NCI-H2107 treated with DMSO at 0.1 percent for 48 hours (cell line): ENCODE data around the gene CEP350.

ENCODE experiments used
- DNase-seq: peaks from one replicate; lab custom pipeline; 2025; ENCODE audit not compliant: unreplicated experiment; lab: John Stamatoyannopoulos, UW

CEP350 gene

GRCh38 chr1:179954493-179955286 is at the start of gene CEP350:
Gene CEP350, plus strand, starts transcription at chr1:179954810. Its CDS starts 31,372 bp downstream, at chr1:179986182.
- peak; percentile 99 for DNase-seq

DNA sequence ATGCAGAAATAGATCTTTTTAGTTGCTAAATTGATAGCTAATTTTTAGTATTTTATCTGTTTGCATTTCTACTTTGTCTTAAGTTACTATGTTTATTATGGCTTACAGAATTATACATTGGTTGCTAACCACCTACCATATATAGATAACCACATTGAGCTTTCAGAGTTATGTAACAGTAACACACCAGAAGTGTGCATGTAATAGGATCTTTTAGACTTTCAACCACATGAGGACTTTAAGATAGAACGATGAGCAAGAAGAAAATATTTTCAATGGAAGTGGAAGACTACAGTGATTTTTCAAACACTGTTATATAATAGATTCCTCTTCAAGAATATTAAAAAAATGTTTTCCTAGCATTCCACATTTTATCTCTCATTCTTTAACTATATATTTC is 43.7 kb upstream of the CEP350 start:
- DNase-seq = no peak

DNA sequence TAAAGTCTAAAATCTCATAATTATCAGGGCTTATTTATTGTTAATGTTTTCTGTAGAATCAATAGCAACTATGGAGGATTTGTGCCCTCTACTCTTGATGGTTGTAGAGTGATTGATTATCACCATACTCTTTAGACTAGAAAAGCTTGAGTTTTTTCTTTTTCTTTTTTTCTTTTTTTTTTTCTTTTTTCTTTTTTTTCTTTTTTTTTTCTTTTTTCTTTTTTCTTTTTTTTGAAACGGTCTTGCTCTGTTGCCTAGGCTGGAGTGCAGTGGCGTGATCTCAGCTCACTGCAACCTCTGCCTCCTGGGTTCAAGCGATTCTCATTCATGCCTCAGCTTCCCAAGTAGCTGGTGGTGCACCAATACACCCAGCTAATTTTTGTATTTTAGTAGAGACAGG is 42.8 kb upstream of the CEP350 start:
- no peak for DNase-seq

DNA sequence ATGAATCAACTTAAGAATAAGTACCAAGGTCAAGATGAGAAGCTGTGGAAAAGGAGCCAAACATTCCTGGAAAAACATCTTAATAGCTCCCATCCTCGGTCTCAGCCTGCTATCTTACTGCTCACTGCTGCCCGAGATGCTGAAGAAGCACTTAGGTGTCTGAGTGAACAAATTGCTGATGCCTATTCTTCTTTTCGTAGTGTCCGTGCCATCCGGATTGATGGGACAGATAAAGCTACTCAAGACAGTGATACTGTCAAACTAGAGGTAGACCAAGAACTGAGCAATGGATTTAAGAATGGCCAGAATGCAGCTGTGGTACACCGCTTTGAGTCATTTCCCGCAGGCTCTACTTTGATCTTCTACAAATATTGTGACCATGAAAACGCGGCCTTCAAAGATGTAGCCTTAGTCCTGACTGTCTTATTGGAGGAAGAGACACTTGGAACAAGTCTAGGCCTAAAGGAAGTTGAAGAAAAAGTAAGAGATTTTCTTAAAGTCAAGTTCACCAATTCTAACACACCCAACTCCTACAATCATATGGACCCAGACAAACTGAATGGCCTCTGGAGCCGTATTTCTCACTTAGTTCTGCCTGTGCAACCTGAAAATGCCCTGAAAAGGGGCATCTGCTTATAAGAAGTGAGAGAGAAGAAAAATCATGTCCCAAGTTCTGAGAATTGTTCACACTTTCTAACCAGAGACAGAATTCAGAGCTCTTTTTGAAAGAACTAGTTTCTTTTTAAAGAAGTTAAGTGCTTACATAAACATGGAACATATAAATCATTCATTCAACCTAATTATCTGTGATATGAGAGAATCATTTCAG is 36.8 kb upstream of the CEP350 start:
- no peak for DNase-seq

DNA sequence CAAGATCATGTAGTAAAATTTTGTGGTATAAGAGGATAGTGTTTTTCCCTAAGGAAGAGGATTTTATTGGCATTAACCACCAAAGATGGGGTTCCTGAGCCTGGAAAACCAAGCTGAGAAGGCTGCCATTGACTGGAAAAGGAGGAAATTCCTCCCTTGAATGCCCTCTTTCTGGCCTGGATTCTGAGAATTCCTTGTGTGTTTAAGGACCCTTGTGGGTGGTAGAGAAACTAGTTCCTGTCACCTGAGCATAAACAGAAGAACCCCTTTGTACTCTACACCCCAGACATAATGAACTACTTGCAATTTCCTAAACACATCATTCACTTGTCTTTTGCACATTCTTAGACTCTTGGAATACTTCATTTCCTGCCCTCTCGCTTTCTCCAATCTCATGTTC is 33.1 kb upstream of the CEP350 start:
- DNase-seq = no peak

DNA sequence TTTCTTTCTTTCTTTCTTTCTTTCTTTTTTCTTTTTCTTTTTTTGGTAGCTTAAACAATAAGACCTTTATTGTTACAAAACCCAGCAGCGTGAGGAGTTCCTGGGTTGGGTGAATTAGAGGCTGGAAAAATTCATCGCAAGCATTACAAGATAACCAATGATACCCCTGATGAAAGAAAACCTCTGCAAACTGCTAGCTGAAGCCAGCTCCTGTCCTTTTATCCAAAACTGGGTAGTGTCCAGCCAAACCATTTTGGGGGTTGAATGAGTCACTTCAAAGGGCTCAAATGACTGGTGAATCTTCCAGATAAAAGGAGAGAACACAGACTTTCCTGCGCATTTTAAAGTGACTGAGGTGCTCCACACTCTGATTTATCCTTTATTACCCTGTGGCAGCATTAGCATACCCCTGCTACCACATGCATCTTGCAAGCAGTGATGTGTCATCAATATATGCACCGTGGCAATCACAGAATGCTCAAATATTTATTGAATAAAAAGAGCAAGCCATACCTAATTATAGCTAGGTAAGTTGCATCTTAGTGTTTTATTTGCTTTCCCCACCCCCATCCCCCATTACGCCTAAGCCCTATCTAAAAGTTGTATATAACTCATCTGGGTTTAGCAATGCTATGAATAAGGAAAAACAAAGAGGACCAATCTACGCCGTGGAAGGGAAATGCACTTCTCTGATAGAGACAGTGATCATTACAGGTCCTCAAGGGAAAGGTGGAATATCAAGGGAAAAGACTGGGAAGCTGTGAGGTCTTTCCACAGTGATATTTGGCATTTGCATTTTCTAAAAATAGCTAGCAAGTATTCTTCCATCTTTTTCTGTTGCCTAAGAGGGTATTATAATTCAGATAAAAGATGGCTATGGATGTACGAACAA is 32.4 kb upstream of the CEP350 start:
- no peak for DNase-seq

GRCh38 chr1:179923029-179923428 is 31.6 kb upstream of the CEP350 start:
- DNase-seq = no peak

- DNase-seq = no peak
Observed at GRCh38 chr1:179924268-179924667, 30.3 kb upstream of the CEP350 start.

DNA sequence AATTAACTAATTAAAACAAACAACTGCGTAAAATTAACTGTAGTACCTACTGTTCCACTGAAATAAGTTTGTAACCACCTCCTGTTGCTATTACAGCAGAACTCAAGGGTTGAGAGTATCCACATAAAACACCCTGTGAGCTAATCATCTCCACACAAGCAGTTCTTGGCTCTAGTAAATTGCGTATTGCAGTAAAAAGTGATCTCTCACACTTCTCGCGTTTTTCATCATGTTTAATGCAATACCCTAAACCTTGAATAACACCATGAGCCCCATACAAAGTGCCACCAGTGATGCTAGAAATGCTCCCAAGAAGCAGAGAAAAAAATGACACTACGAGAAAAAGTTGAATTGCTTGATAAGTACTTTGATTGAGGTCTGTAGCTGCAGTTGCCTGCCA is 29.3 kb upstream of the CEP350 start:
- no peak for DNase-seq

- no peak for DNase-seq
Observed at GRCh38 chr1:179925922-179926849, 28.4 kb upstream of the CEP350 start.

DNA sequence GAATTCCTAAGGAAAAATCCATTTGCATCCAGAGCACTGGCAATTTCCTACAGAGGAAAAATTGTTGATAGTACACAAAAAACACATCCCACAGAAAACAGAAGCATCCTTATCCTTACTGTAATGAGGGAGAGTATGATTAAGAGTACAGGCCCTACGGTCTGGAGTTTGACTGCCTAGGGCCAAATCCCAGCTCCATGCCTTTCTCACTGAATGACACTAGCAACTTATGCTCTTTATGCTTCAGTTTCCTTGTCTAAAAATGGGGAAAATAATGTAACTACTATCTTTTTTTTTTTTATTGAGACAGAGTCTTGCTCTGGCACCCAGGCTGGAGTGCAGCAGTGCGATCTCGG is 27.8 kb upstream of the CEP350 start:
- DNase-seq = no peak

DNA sequence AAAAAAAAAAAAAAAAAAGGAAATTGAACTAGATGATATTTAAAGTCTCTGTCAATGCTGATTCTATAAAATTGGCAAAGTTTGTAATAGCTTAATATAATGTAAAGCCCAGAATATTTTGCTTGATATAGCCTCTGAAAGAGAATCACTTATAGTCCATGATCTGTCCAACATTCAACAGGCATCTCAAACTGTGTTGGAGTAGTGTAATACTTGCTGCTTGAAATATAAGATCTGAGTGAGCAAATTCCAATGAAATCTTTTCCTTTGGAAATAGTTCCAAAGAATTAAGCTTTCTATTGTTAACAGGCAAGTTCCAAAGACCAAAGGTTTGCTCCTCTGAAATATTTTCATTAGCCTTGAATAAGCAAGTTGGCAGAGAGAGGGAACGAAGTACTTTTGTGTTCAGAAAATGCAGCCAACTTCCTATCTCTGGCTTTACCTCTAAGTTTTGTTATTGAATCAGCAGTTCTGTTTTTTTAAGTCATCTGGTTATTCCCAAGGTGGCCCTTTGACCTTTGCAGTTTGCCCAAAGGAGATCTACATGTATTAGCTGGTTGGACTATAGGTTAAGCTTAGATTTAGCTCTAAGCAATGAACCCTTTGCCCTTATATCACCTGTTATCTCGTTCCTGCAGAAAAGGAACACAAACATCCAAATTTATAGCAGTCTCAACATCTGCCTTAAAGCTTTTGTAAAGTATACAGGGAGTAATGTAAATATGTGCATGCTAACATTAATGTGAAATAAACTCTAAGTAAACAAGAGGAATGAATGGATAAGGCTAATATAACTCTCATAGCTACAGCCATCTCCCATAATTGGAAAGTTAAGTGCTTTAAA is 24.4 kb upstream of the CEP350 start:
- DNase-seq = no peak

- no peak for DNase-seq
Observed at GRCh38 chr1:179930867-179931266, 23.7 kb upstream of the CEP350 start.

DNA sequence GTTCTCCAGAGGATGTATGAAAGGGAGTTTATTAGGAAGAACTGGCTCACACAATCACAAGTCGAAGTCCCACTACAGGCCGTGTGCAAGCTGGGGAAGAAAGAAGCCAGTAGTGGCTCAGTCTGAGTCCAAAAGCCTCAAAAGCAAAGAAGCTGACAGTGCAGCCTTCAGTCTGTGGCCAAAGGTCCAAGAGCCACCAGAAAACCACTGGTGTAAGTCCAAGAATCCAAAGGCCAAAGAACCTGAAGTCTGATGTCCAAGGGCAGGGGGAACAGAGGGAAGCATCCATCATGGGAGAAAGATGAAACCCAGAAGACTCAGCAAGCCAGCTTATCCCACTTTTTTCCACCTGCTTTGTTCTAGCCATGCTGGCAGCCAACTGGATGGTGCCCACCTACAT is 21.4 kb upstream of the CEP350 start:
- DNase-seq = no peak

DNA sequence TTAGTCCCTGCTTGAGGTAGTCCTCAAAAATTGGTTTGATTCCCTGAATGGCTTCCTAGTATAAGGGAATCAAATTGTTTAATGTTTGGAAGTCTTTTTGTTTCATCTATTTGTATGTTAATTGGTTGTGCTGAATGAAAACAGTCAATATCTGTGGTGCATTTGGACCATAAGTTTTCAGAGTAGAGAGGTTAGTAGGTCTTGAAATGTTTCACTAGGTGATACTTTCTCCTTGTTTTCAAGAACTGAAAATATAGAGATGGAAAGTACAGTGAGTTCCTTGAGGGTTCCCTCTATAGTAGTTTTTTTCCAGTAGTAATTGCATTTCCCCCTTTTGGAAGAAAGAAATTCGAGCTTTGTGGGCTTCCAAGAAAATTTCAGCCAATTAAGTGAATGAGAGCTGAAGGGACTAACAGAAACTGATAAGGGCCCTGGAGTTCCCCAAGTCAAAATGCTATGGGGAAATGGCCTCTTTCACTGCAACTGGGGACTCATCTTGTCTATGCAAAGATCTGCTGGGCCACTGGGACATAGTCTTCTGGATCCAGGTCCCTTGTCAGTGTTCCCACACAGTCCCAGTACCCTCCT is 18.6 kb upstream of the CEP350 start:
- no peak for DNase-seq

GRCh38 chr1:179937668-179938254 is 16.8 kb upstream of the CEP350 start:
- DNase-seq = no peak

- DNase-seq = no peak
Observed at GRCh38 chr1:179938752-179939151, 15.9 kb upstream of the CEP350 start.

DNA sequence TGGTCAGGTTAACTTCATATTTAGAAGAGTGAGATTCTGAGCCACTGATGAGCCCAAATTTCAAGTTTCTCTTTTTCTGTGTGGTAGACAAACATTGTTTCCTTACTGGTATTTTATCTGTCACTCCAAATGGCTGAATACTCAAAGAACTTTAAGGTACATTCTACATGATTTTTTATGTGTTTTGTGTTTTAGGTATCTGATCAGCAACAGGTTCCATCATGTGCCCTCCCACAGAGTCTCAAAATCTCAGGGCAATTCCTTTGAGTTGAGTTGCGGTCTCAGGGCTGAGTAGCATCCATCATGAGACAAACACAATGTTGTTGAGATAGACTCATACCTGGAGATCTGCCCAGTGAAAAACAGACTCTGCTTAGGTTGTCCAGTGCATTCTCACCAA is 14.7 kb upstream of the CEP350 start:
- no peak for DNase-seq

GRCh38 chr1:179941454-179941853 is 13.2 kb upstream of the CEP350 start:
- no peak for DNase-seq
